HG02885 (cell line): ENCODE results near the gene EMX1.

Experiments
- ATAC-seq: cut with Tn5 transposase; IDR thresholded peaks from one replicate; pipeline ENCODE4 v1.9.1; 2021; ENCODE audit warnings: mild to moderate bottlenecking; ENCODE audit not compliant: unreplicated experiment, poor library complexity

EMX1 gene

GRCh38 chr2:72973566-72974435 is 56.5 kb downstream of the EMX1 start:
- peak; percentile 93 for ATAC-seq

- ATAC-seq, result no peak
Measured at GRCh38 chr2:72974436-72974754, 57.1 kb downstream of the EMX1 start.

GRCh38 chr2:72975017-72975416 is 57.7 kb downstream of the EMX1 start:
- no peak for ATAC-seq

- ATAC-seq, result no peak
Measured at GRCh38 chr2:72979896-72980295, 62.6 kb downstream of the EMX1 start.

- ATAC-seq, result no peak
Measured at GRCh38 chr2:72980535-72981217, 63.4 kb downstream of the EMX1 start.

- ATAC-seq, result no peak
Measured at GRCh38 chr2:72981536-72981935, 64.2 kb downstream of the EMX1 start.

- ATAC-seq, result no peak
Measured at GRCh38 chr2:72982219-72982618, 64.9 kb downstream of the EMX1 start.

- no peak for ATAC-seq
Measured at GRCh38 chr2:72982781-72983499, 65.6 kb downstream of the EMX1 start.

GRCh38 chr2:72983500-72984161 is 66.3 kb downstream of the EMX1 start:
- ATAC-seq, result no peak

- no peak for ATAC-seq
Measured at GRCh38 chr2:72984172-72984671, 66.9 kb downstream of the EMX1 start.
